Stomach (tissue), 9 donors: ENCODE measurements around the gene ASPG. TPM values are rescaled to one million over a fixed set of nuclear protein-coding genes. Genes with fewer than 3 reads are reported as not detected.

Experiments
- DNase-seq, 2 donors: peaks; one replicate each; pipeline versions ENCODE4 v3.0.0 to v3.0.0-alpha.2; 2013 to 2019
- H3K27ac ChIP-seq, 5 donors: fragments of 200-600 bp in 4 of 5; sonication (generic) in 4 of 5; one replicate each; pipeline ENCODE4 v1.5.1; 2013 to 2019; ENCODE audit warnings: mild to moderate bottlenecking in 1 of 5, moderate library complexity in 1 of 5
- H3K27me3 ChIP-seq, 3 donors: fragments of 200-600 bp; sonication (generic); one replicate each; pipeline ENCODE4 v1.5.1; 2017 to 2019; ENCODE audit warnings: mixed run types in 1 of 3
- H3K36me3 ChIP-seq, 4 donors: fragments of 200-600 bp; sonication (generic); 1 replicate in 3 of 4; 2 replicates in 1 of 4; pipeline ENCODE4 v1.5.1; 2016 to 2019
- H3K4me1 ChIP-seq, 4 donors: fragments of 200-600 bp; sonication (generic); one replicate each; pipeline ENCODE4 v1.5.1; 2016 to 2019
- H3K4me3 ChIP-seq, 4 donors: fragments of 200-600 bp; sonication (generic) in 3 of 4; one replicate each; pipeline ENCODE4 v1.5.1; 2016 to 2019; ENCODE audit warnings: mild to moderate bottlenecking in 1 of 4
- H3K9me3 ChIP-seq, 4 donors: fragments of 200-600 bp; sonication (generic); one replicate each; pipeline ENCODE4 v1.5.1; 2016 to 2019
- CTCF ChIP-seq, 7 experiments: fragments of 450-650 bp in 4 of 7; fragments of 200-600 bp in 3 of 7; sonication (generic) in 3 of 7; IDR thresholded peaks; one replicate each; pipeline ENCODE4 v1.5.1; 2016 to 2019; ENCODE audit warnings: antibody characterized with exemption in 7 of 7, control low read depth in 2 of 7, mild to moderate bottlenecking in 1 of 7
- EP300 ChIP-seq: sonication (generic); formaldehyde crosslinking; IDR thresholded peaks from one replicate; pipeline ENCODE4 v1.6.1; 2017; ENCODE audit warnings: antibody characterized with exemption
- POLR2A ChIP-seq, 4 donors: fragments of 450-650 bp; IDR thresholded peaks; one replicate each; pipeline ENCODE4 v1.6.1; 2016; ENCODE audit warnings: antibody characterized with exemption in 4 of 4, control low read depth in 2 of 4, mild to moderate bottlenecking in 1 of 4, moderate library complexity in 1 of 4
- POLR2AphosphoS5 ChIP-seq, 3 donors: sonication (generic); formaldehyde crosslinking; IDR thresholded peaks; one replicate each; pipeline ENCODE4 v1.6.1; 2016; ENCODE audit warnings: antibody characterized with exemption in 3 of 3
- WGBS, 5 donors: extraction: QIAGEN DNeasy Blood & Tissue Kit in 3 of 5; methylation state at CpG; one replicate each; pipeline versions ENCODE4 v1.1.5 to v1.1.7; 2013 to 2018; 5-methylcytosine and 5-hydroxymethylcytosine counted together
- intact Hi-C: fragments of 100-400 bp; cut with DNase I; formaldehyde crosslinking; loops from one replicate; pipeline ENCODE4 v1.15.1; 2023; ENCODE audit warnings: low total_unique reads
- polyA plus RNA-seq, 3 donors: library from polyadenylated mRNA; stranded (reverse); fragments of 200-250 nt; gene quantifications; one replicate each; pipeline ENCODE4 v1.2.3, GENCODE V29; 2013
- total RNA-seq, 5 donors: library from RNA; depleted of rRNA; stranded (reverse); fragments of >200 nt; gene quantifications; one replicate each; pipeline versions ENCODE4 v1.1.0 to v1.2.3, GENCODE V29; 2014 to 2016
- donor health status: healthy with polysubstance abuse.
- donor health status: Bipolar disorder and iron deficiency.
- donor health status: healthy.

Gene ASPG
- total and polyA plus RNA-seq, 8 donors, result 0.12 to 10.7 (median 4.4) TPM; not detected in 1

GRCh38 chr14:104135121-104135903 lies 49.8 kb downstream of the ASPG start:
- Histone ChIP-seq H3K27me3 (peaks cover 16 to 99% (median 60%) of the 10 kb centered on the region in 3 donors), H3K27ac (no peak overlapping the region), H3K36me3 (no peaks in the 10 kb centered on the region), H3K4me3 (peak overlapping the region in 1 of 4 donors; percentile 22), H3K4me1 (peaks cover 26 to 52% (median 44%) of the 10 kb centered on the region in 4 donors), H3K9me3 (peaks cover 0 to 7% (median 2%) of the 10 kb centered on the region in 4 donors)
- intact Hi-C loops, result loop anchor here (5.0 to 10.0 kb wide), 3 partner anchors 61 to 509 kb away; no protein-coding TSS in a partner anchor
- DNase-seq, result peak in 1 of 2 donors; percentile 76
- TF ChIP-seq POLR2A (IDR thresholded peaks at IDR 0.05) (no peak), CTCF (IDR thresholded peaks at IDR 0.05) (no peak), EP300 (no peak), POLR2AphosphoS5 (IDR thresholded peaks at IDR 0.05) (no peak)
- 2 to 6% (median 4%) methylated on average over 39 to 47 of the region's 47 CpGs for WGBS, 5 donors

- peak overlapping the region in 2 of 4 donors; percentile 24 to 63 for H3K4me3 ChIP-seq
- 0 to 3% (median 1%) methylated on average over 3 to 70 of the region's 78 CpGs for WGBS, 5 donors
- H3K36me3 ChIP-seq, result no peaks in the 10 kb centered on the region
- intact Hi-C loops, result loop anchor here (5.0 to 10.0 kb wide), 3 partner anchors 61 to 509 kb away; no protein-coding TSS in a partner anchor
- TF ChIP-seq CTCF (IDR thresholded peaks at IDR 0.05) (no peak), POLR2A (IDR thresholded peaks at IDR 0.05) (no peak), POLR2AphosphoS5 (IDR thresholded peaks at IDR 0.05) (no peak), EP300 (no peak)
- peaks cover 16 to 99% (median 60%) of the 10 kb centered on the region in 3 donors for H3K27me3 ChIP-seq
- H3K9me3 ChIP-seq, result no peaks in the 10 kb centered on the region
- DNase-seq, result peak in 1 of 2 donors; percentile 58
- peaks cover 26 to 52% (median 44%) of the 10 kb centered on the region in 4 donors for H3K4me1 ChIP-seq
- H3K27ac ChIP-seq, result no peak overlapping the region
These were observed 50.5 kb downstream of the ASPG start for GRCh38 chr14:104135904-104136471.

- DNase-seq, result no peak
- peak overlapping the region in 3 of 4 donors; percentile 49 to 63 (median 57) for H3K4me3 ChIP-seq
- 3 to 6% (median 3%) methylated on average over 24 to 77 of the region's 77 CpGs for WGBS, 5 donors
These were observed 51.2 kb downstream of the ASPG start for GRCh38 chr14:104136472-104137296.

More at GRCh38 chr14:104136472-104137296, 51.2 kb downstream of the ASPG start:
- intact Hi-C loops, result loop anchor here (5.0 to 10.0 kb wide), 3 partner anchors 62 to 508 kb away; no protein-coding TSS in a partner anchor
- Histone ChIP-seq H3K9me3 (no peaks in the 10 kb centered on the region), H3K27ac (no peak overlapping the region), H3K27me3 (peaks cover 16 to 92% (median 60%) of the 10 kb centered on the region in 3 donors), H3K4me1 (peaks cover 26 to 48% (median 44%) of the 10 kb centered on the region in 4 donors), H3K36me3 (no peaks in the 10 kb centered on the region)
- no peak for TF ChIP-seq CTCF (IDR thresholded peaks at IDR 0.05)
- TF ChIP-seq POLR2A (IDR thresholded peaks at IDR 0.05), result no peak
- no peak for TF ChIP-seq EP300
- no peak for TF ChIP-seq POLR2AphosphoS5 (IDR thresholded peaks at IDR 0.05)
